Endothelial cell of umbilical vein (primary cell): ENCODE measurements around the gene KCNH6. TPM values are rescaled to one million over a fixed set of nuclear protein-coding genes. Genes with fewer than 3 reads are reported as not detected.

Source experiments
- BruUV-seq: library from RNA; stranded (reverse); fragments of 400-500 nt; replicated peaks from 2 replicates; lab custom pipeline; 2021; lab: Mats Ljungman, UMichigan
- CTCF ChIA-PET: fragments of 300-600, 350-600 bp; sonication (Branson Sonifier 250); formaldehyde crosslinking; loops from one replicate; lab custom pipeline; 2021; ENCODE audit warnings: antibody characterized with exemption, inconsistent platforms; lab: Charles Lee
- POLR2A ChIA-PET: fragments of 300-600, 350-600 bp; sonication (Branson Sonifier 250); formaldehyde crosslinking; loops from one replicate; lab custom pipeline; 2021; ENCODE audit warnings: antibody characterized with exemption, inconsistent platforms; lab: Charles Lee
- DNase-seq: peaks from one replicate; pipeline ENCODE4 v3.0.0-alpha.2; 2011; ENCODE audit warnings: low read depth, low spot score
- FAIRE-seq: peaks from 2 replicates; lab custom pipeline; 2011; peaks lifted over from hg19 to GRCh38; lab: Jason Lieb, UNC
- H2AFZ ChIP-seq: 2 replicates; pipeline ENCODE4 v1.6.0; 2012; ENCODE audit warnings: low read depth, low read length, control low read depth, inconsistent platforms
- H3K27ac ChIP-seq: 2 replicates; pipeline ENCODE4 v1.5.1; 2011; ENCODE audit warnings: low read depth, mild to moderate bottlenecking, control low read depth, low read length, moderate library complexity; ENCODE audit not compliant: insufficient read depth
- H3K27me3 ChIP-seq, 2 experiments: 2 replicates each; pipeline versions ENCODE4 v1.6.0 to v1.6.1; 2011; ENCODE audit warnings: low read length in 2 of 2, mixed read lengths in 1 of 2; ENCODE audit not compliant: control insufficient read depth in 2 of 2, insufficient read depth in 2 of 2
- H3K36me3 ChIP-seq, 2 experiments: 2 replicates in 1 of 2; 3 replicates in 1 of 2; pipeline ENCODE4 v1.5.1; 2011; ENCODE audit warnings: low read length in 2 of 2, mild to moderate bottlenecking in 1 of 2, moderate library complexity in 1 of 2; ENCODE audit not compliant: control insufficient read depth in 2 of 2, insufficient read depth in 2 of 2; ENCODE audit errors: extremely low read depth in 1 of 2
- H3K4me1 ChIP-seq: 3 replicates; pipeline ENCODE4 v1.5.1; 2011; ENCODE audit warnings: mild to moderate bottlenecking, low read length; ENCODE audit not compliant: control insufficient read depth, insufficient read depth; ENCODE audit errors: extremely low read depth
- H3K4me2 ChIP-seq: 2 replicates; pipeline ENCODE4 v1.6.1; 2011; ENCODE audit warnings: low read length, control low read depth, mixed read lengths; ENCODE audit not compliant: insufficient read depth
- H3K4me3 ChIP-seq, 3 experiments: fragments of 200-600 bp in 1 of 3; sonication (generic), shearing (Covaris generic) in 1 of 3; replicated peaks in 1 of 3; 2 replicates each; pipeline ENCODE4 v1.5.1; 2011 to 2016; ENCODE audit warnings: control low read depth in 3 of 3, low read length in 3 of 3, mild to moderate bottlenecking in 2 of 3, inconsistent platforms in 1 of 3, low read depth in 1 of 3, moderate library complexity in 1 of 3; ENCODE audit not compliant: insufficient read depth in 1 of 3
- H3K79me2 ChIP-seq: 2 replicates; pipeline ENCODE4 v1.6.0; 2012; ENCODE audit warnings: low read length, inconsistent platforms; ENCODE audit not compliant: control insufficient read depth, insufficient read depth
- H3K9ac ChIP-seq: replicated peaks from 2 replicates; pipeline ENCODE3; 2011; ENCODE audit warnings: low read length, control low read depth; ENCODE audit not compliant: insufficient read depth; ENCODE audit errors: extremely low read depth
- H3K9me1 ChIP-seq: replicated peaks from 3 replicates; pipeline ENCODE4 v1.6.0; 2011; ENCODE audit warnings: mild to moderate bottlenecking, low read length; ENCODE audit not compliant: control insufficient read depth, insufficient read depth; ENCODE audit errors: extremely low read depth
- H3K9me3 ChIP-seq: replicated peaks from 2 replicates; pipeline ENCODE4 v1.5.1; 2012; ENCODE audit warnings: low read length, inconsistent platforms; ENCODE audit not compliant: control insufficient read depth, insufficient read depth
- H4K20me1 ChIP-seq: replicated peaks from 2 replicates; pipeline ENCODE3; 2011; ENCODE audit warnings: mild to moderate bottlenecking, low read length; ENCODE audit not compliant: control insufficient read depth, insufficient read depth; ENCODE audit errors: extremely low read depth
- EZH2 ChIP-seq: IDR thresholded peaks from 2 replicates; pipeline ENCODE4 v1.6.1; 2012; ENCODE audit warnings: borderline replicate concordance, low read depth, mild to moderate bottlenecking, moderate library complexity, low read length, inconsistent platforms; ENCODE audit not compliant: severe bottlenecking
- FOS ChIP-seq: IDR thresholded peaks from 2 replicates; pipeline ENCODE4 v1.6.1; 2011; ENCODE audit warnings: mild to moderate bottlenecking, low read length, moderate library complexity, borderline replicate concordance; ENCODE audit not compliant: insufficient read depth
- GATA2 ChIP-seq: IDR thresholded peaks from 2 replicates; pipeline ENCODE4 v1.7.0; 2011; ENCODE audit warnings: low read depth, mild to moderate bottlenecking, moderate library complexity, mixed read lengths, low read length; ENCODE audit not compliant: insufficient read length, insufficient read depth
- JUN ChIP-seq: IDR thresholded peaks from 2 replicates; pipeline ENCODE4 v1.6.1; 2011; ENCODE audit warnings: borderline replicate concordance, low read depth; ENCODE audit not compliant: insufficient read length, insufficient read depth
- MAX ChIP-seq: IDR thresholded peaks from 2 replicates; pipeline ENCODE4 v1.6.1; 2011; ENCODE audit not compliant: insufficient read depth, insufficient read length
- MYC ChIP-seq: IDR thresholded peaks from one replicate; pipeline ENCODE4 v1.6.1; 2011; ENCODE audit warnings: mild to moderate bottlenecking, low read depth, low read length
- POLR2A ChIP-seq: IDR thresholded peaks from 2 replicates; pipeline ENCODE4 v1.6.1; 2012; ENCODE audit warnings: low read depth, mild to moderate bottlenecking, control low read depth, low read length
- POLR2AphosphoS5 ChIP-seq: IDR thresholded peaks from 2 replicates; pipeline ENCODE4 v1.6.1; 2012; ENCODE audit warnings: low read depth, mild to moderate bottlenecking, control low read depth, low read length, moderate library complexity; ENCODE audit not compliant: insufficient read depth
- dilution Hi-C: fragments of 300-500 bp; cut with MboI; formaldehyde crosslinking; loops from one replicate; pipeline ENCODE4 v1.15.0; 2019; ENCODE audit warnings: low sequenced_read_pairs; ENCODE audit not compliant: extremely low pct_ligation_motif_present
- intact Hi-C: fragments of 100-400 bp; cut with micrococcal nuclease; formaldehyde crosslinking; loops from one replicate; pipeline ENCODE4 v1.10.0; 2022
- polyA plus RNA-seq, 4 experiments: library from polyadenylated mRNA; depleted of rRNA in 3 of 4; stranded (reverse) in 3 of 4; unstranded in 1 of 4; fragments of >200 nt; gene quantifications; 2 replicates each; pipeline versions ENCODE4 v1.2.1 to v1.2.3, GENCODE V29; 2011 to 2012; ENCODE audit warnings: missing spikeins in 1 of 4
- total RNA-seq: library from RNA; stranded (reverse); gene quantifications from 2 replicates; pipeline ENCODE4 v1.2.3, GENCODE V29; 2021
- TF ChIP-seq, protein P1 (sequence below), 2 donors: IDR thresholded peaks; 1 replicate in 1 of 2; 2 replicates in 1 of 2; pipeline ENCODE4 v1.5.1; 2011; ENCODE audit warnings: low read length in 2 of 2, mild to moderate bottlenecking in 2 of 2, moderate library complexity in 2 of 2, control low read depth in 1 of 2, inconsistent platforms in 1 of 2, low read depth in 1 of 2; ENCODE audit not compliant: insufficient read depth in 1 of 2; ENCODE audit errors: extremely low read depth in 1 of 2

KCNH6 gene
- total and polyA plus RNA-seq, 2 donors (not counting 3 experiments of a cell fraction or from before 2014, with no cell fraction given) = 0.07 TPM; not detected in 1

- Histone ChIP-seq H2AFZ (no peak overlapping the region), H3K9me3 (no peaks in the 10 kb centered on the region), H3K9ac (no peak overlapping the region), H3K27ac (no peak overlapping the region), H3K4me1 (no peaks in the 10 kb centered on the region), H3K9me1 (no peaks in the 10 kb centered on the region), H3K4me2 (no peak overlapping the region), H4K20me1 (no peaks in the 10 kb centered on the region), H3K79me2 (no peaks in the 10 kb centered on the region), H3K4me3 (no peak overlapping the region), H3K36me3 (peaks cover 25 to 35% of the 10 kb centered on the region in 2 experiments), H3K27me3 (no peaks in the 10 kb centered on the region)
- dilution Hi-C loops (no loop called here), intact Hi-C loops (no loop called here)
- BruUV-seq = no TSS peak
- TF ChIP-seq POLR2AphosphoS5 = no peak
- no peak for TF ChIP-seq EZH2
- TF ChIP-seq POLR2A = no peak
- TF ChIP-seq JUN = no peak
- TF ChIP-seq, protein P1, sequence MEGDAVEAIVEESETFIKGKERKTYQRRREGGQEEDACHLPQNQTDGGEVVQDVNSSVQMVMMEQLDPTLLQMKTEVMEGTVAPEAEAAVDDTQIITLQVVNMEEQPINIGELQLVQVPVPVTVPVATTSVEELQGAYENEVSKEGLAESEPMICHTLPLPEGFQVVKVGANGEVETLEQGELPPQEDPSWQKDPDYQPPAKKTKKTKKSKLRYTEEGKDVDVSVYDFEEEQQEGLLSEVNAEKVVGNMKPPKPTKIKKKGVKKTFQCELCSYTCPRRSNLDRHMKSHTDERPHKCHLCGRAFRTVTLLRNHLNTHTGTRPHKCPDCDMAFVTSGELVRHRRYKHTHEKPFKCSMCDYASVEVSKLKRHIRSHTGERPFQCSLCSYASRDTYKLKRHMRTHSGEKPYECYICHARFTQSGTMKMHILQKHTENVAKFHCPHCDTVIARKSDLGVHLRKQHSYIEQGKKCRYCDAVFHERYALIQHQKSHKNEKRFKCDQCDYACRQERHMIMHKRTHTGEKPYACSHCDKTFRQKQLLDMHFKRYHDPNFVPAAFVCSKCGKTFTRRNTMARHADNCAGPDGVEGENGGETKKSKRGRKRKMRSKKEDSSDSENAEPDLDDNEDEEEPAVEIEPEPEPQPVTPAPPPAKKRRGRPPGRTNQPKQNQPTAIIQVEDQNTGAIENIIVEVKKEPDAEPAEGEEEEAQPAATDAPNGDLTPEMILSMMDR (IDR thresholded peaks at IDR 0.05; ENCODE audit: extremely low read depth in 1 of 2, insufficient read depth in 1 of 2, low read depth in 1 of 2, low read length in 2 of 2) = no peak
- FAIRE-seq = no peak
- ChIA-PET CTCF (no interaction called here), POLR2A (no interaction called here)
- no peak for DNase-seq
Measured at GRCh38 chr17:63588797-63589196, 65.6 kb downstream of the KCNH6 start.

DNA sequence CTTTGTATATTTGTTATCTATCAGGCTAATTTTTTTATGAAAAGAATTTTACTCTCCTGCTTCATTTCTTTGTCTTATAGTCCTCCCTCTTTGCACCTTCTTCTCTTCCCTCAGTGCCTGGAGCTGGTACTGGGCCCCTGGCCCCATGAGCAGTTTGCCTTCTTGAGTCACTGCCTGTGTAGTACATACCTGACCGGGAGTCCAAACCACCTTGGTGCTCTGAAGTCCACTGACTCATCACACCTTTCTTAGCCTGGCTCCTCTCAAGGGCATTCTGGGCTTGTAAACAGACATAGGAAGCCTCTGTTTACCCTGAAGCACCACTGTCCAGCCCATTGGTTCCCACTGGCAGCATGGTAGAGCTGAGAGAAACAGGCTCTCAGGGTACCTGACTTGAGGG lies 66.5 kb downstream of the KCNH6 start:
- TF ChIP-seq EZH2 = no peak
- TF ChIP-seq, protein P1 (IDR thresholded peaks at IDR 0.05; ENCODE audit: extremely low read depth in 1 of 2, insufficient read depth in 1 of 2, low read depth in 1 of 2, low read length in 2 of 2) = no peak
- no peak for TF ChIP-seq POLR2A
- TF ChIP-seq GATA2 = no peak
- TF ChIP-seq MAX = no peak
- no peak for TF ChIP-seq POLR2AphosphoS5
- TF ChIP-seq MYC = no peak
- no peak for TF ChIP-seq JUN
- no peak for TF ChIP-seq FOS
- Histone ChIP-seq H3K9me3 (no peaks in the 10 kb centered on the region), H3K4me2 (no peak overlapping the region), H3K27ac (no peak overlapping the region), H2AFZ (no peak overlapping the region), H3K36me3 (peaks cover 25 to 35% of the 10 kb centered on the region in 2 experiments), H3K79me2 (no peaks in the 10 kb centered on the region), H3K9ac (no peak overlapping the region), H3K4me1 (no peaks in the 10 kb centered on the region), H4K20me1 (no peaks in the 10 kb centered on the region), H3K4me3 (no peak overlapping the region), H3K27me3 (no peaks in the 10 kb centered on the region), H3K9me1 (no peaks in the 10 kb centered on the region)
- dilution Hi-C loops (no loop called here), intact Hi-C loops (no loop called here)
- DNase-seq (no peak), FAIRE-seq (no peak)
- BruUV-seq = no TSS peak
- POLR2A ChIA-PET = no interaction called here
- CTCF ChIA-PET = interaction anchor here (1.1 kb wide), 1 partner anchor 23 kb away, joined by 4 read pairs; no protein-coding TSS in a partner anchor
